Measurements from ENCODE around the gene RERE. TPM values are rescaled to one million over a fixed set of nuclear protein-coding genes. Genes with fewer than 3 reads are reported as not detected.

Gene RERE
- total and polyA plus RNA-seq, 11 donors: 53.5 to 236 (median 121) TPM

- no peak for TF ChIP-seq CTCF (IDR thresholded peaks at IDR 0.05)
- TF ChIP-seq POLR2A (IDR thresholded peaks at IDR 0.05): no peak
- H3K4me3 ChIP-seq: peak overlapping the region in 2 of 12 donors; percentile 15 to 48
- H3K27ac ChIP-seq: peak overlapping the region in 11 of 12 donors; percentile 3 to 69 (median 56)
- DNase-seq (peak in 2 of 5 donors; percentile 12 to 34), ATAC-seq (peak; percentile 47 to 67 (median 58))
- intact Hi-C loops (cut with DNase I): loop anchor here in 1 of 10 donors (5.0 kb wide), 1 partner anchor 36 kb away; no protein-coding TSS in a partner anchor
- H3K9me3 ChIP-seq: no peaks in the 10 kb centered on the region
- H3K36me3 ChIP-seq: no peaks in the 10 kb centered on the region
- 54 to 66% (median 61%) methylated on average over 4 of the region's 4 CpGs for WGBS, 4 donors
- peaks cover 0 to 63% (median 40%) of the 10 kb centered on the region in 12 donors for H3K4me1 ChIP-seq
- H3K27me3 ChIP-seq: no peaks in the 10 kb centered on the region
These were observed 218.7 kb downstream of the RERE start for GRCh38 chr1:8598783-8599182.

- H3K4me1 ChIP-seq: peaks cover 0 to 61% (median 37%) of the 10 kb centered on the region in 12 donors
- H3K27me3 ChIP-seq: no peaks in the 10 kb centered on the region
- intact Hi-C loops (cut with DNase I): loop anchor here in 1 of 10 donors (5.0 kb wide), 1 partner anchor 36 kb away; no protein-coding TSS in a partner anchor
- H3K27ac ChIP-seq: peak overlapping the region in 11 of 12 donors; percentile 3 to 69 (median 56)
- WGBS, 4 donors: 15 to 30% (median 25%) methylated on average over 14 to 15 of the region's 15 CpGs
- DNase-seq (peak in 4 of 5 donors; percentile 41 to 42 (median 42)), ATAC-seq (peak; percentile 77 to 90 (median 90))
- no peaks in the 10 kb centered on the region for H3K36me3 ChIP-seq
- H3K4me3 ChIP-seq: peak overlapping the region in 7 of 12 donors; percentile 4 to 48 (median 24)
- no peaks in the 10 kb centered on the region for H3K9me3 ChIP-seq
- TF ChIP-seq POLR2A (IDR thresholded peaks at IDR 0.05) (no peak), CTCF (IDR thresholded peaks at IDR 0.05) (peak; percentile 18 to 73 (median 50))
These were observed 219.2 kb downstream of the RERE start for GRCh38 chr1:8598060-8598724.

- Histone ChIP-seq H3K4me3 (no peak overlapping the region), H3K27me3 (no peaks in the 10 kb centered on the region), H3K9me3 (no peaks in the 10 kb centered on the region), H3K27ac (peak overlapping the region in 6 of 12 donors; percentile 44 to 68 (median 54)), H3K4me1 (peaks cover 0 to 54% (median 36%) of the 10 kb centered on the region in 12 donors), H3K36me3 (no peaks in the 10 kb centered on the region)
- DNase-seq (no peak), ATAC-seq (no peak)
- intact Hi-C loops (cut with DNase I): loop anchor here in 1 of 10 donors (5.0 kb wide), 1 partner anchor 35 kb away; no protein-coding TSS in a partner anchor
- WGBS, 4 donors: 48 to 56% (median 52%) methylated on average over 4 of the region's 4 CpGs
- TF ChIP-seq CTCF (IDR thresholded peaks at IDR 0.05): no peak
- TF ChIP-seq POLR2A (IDR thresholded peaks at IDR 0.05): no peak
These were observed 220.0 kb downstream of the RERE start for GRCh38 chr1:8597455-8597854.

- no peaks in the 10 kb centered on the region for H3K9me3 ChIP-seq
- no peak for TF ChIP-seq CTCF (IDR thresholded peaks at IDR 0.05)
- no peak for TF ChIP-seq POLR2A (IDR thresholded peaks at IDR 0.05)
- H3K4me1 ChIP-seq: peaks cover 0 to 59% (median 38%) of the 10 kb centered on the region in 12 donors
- no peak for ATAC-seq
- 39 to 56% (median 45%) methylated on average over 1 of the region's 1 CpG for WGBS, 4 donors
- H3K27ac ChIP-seq: peak overlapping the region in 1 of 12 donors; percentile 32
- H3K4me3 ChIP-seq: no peak overlapping the region
- intact Hi-C loops (cut with DNase I): loop anchor here in 1 of 10 donors (5.0 kb wide), 1 partner anchor 34 kb away; no protein-coding TSS in a partner anchor
- H3K36me3 ChIP-seq: no peaks in the 10 kb centered on the region
- H3K27me3 ChIP-seq: no peaks in the 10 kb centered on the region
- no peak for DNase-seq
These were observed 221.5 kb downstream of the RERE start for GRCh38 chr1:8595941-8596340.

All from heart left ventricle (tissue), 16 donors.